ENCODE results near the gene IGF1.

IGF1 gene

DNA sequence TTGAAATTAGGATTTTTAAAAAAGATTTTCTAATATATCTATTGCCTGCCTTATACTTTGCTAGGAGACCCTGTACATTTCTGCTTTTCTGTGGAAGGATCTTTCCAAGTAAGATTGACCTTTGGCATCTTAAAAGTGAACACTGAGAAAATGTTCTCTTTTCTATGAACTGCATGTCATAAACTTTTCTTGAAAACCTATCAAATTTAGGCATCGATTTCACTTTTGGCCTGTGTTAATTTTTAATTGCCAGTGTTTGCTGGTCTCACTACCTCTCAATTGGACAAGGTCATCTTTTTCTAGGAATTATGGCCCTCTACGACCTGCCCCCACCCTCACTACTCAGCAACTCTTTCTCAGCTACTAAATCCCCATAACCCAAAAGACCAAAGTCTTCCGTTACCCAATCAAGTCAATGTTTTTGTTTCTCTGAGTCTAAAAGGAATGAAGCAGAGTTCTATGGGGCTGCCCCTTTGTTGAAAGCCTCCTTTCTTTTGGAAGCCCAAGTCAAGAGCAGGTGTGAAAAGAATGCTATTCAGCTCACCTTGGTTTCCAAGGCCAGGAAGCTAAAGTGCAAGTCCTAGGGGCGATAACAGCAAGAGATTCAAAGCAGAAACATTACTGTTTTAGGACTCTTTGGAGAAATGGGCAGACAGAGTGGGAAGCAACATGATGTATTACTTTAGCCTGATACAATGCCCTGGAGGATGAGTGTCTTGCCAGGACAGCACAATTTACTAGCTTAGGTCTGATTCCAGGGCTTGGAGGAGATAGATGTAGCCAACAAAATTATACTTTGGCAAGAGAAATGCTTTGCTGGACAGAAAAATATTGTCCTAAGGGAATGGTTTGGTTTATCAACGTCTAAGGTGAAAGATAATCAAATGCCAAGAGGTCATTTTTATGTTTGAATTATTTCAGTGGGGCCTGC lies 55.0 kb downstream of the IGF1 start:
- no peak for DNase-seq

DNA sequence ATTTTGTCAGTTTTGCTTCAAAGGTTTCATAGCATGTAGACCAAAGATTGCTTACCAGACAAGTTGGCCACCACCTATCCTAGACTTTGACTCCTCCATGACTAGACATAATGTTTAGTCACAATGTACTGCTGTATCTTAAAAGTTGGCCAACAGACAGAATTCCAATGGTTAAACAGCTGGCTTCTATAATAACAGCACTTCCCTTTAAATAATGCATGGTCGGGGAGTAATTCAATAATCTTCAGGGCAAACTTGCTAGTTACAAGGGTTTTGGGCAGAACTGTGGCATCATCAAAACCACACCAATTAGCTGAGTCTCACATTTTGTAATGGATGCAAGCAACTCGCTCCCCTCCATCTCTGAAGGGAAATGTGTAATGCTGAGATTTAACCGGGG lies 56.9 kb downstream of the IGF1 start:
- no peak for DNase-seq

DNA sequence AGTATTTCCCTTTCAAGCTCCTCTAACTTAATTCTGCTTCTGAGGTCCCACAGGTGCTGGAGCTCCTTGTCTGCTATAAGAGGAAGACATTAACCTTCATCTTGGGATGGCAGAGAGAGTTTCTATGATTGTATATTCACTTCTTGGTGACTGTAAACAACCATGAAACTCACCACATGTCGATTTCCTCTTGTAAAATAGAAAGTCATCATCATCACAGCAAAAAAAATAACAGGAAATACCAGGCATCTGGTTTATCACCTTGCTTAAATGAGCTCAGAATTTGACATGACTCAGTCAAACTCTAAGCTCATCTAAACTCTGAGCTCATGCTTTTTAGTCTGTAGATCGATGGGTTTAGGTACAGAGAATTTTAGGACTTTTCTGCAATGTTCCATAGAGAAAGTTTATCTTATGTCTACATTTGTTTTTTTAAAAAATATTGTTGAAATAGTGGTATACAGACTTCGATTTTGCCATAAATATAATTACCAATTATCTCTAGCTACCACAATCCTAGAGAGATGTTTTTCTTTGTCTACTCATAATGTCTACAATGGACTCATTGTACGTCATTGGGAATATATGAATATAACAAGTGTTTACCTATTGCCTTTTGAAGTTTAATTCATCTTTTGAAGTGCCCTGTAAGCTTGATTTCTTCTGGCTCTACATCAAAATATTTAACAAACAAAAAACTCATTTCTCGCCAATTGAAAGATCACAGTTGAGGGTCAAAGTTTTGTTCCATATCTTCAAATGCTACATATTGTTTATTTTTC lies 58.4 kb downstream of the IGF1 start:
- DNase-seq, result no peak

DNA sequence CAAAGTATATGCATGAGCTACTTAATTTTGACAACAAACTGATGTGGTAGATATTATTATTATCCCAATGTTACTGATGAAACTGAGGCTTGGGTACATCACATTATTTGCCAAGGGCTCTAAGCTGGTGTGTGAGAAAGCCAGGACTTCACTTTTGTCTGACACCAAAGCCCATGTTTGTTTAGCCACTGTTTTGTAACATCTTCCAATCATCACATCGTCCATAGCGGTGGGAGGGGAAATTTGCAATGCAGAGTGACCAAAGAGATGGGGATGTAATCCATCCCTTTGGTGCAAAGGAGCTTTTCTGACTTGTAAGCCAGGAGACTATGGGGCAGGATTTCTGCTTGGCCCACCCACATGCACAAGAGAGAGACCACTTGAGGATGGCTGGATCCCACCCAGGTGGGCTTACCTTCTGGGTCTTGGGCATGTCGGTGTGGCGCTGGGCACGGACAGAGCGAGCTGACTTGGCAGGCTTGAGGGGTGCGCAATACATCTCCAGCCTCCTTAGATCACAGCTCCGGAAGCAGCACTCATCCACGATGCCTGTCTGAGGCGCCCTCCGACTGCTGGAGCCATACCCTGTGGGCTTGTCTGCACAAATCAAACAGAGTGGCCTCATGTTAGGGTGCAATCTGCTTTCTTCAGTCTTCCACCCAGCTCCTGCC lies 61.1 kb downstream of the IGF1 start:
- DNase-seq, result no peak

DNA sequence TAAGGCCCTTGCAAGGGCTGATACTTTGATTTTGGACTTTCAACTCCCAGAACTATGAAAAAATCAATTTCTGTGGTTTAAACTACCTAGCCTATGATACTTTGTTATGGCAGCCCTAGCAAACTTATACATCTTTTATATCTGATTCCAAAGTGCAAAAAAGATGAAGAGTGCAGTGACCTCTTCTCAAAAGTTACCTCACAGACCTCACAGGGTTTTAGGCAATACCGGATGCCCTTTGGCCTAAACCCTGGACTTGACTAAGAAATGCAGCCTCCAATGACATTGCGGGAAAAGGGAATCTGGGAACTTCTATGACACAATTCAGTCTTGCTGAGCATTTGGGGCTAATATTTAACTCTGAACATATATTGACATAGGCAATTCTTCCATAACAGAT lies 63.3 kb downstream of the IGF1 start:
- DNase-seq, result no peak

DNA sequence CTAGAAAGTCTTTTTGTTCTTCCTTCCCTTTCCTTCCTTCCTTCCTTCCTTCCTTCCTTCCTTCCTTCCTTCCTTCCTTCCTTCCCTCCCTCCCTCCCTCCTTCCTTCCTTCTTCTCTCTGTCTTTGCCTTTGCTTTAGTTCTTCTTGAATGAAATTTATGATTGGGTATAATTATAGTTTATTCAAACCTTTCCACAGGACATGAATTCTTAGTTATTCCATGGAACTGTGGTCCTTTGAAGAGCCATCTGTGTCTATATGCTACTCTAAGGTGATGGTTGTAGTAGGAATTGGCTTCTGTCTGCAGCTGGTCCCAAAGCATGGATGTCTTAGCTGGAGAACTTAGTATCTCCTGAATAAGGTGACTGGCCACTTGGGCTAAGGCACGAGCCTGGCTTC lies 64.8 kb downstream of the IGF1 start:
- DNase-seq, result no peak

DNA sequence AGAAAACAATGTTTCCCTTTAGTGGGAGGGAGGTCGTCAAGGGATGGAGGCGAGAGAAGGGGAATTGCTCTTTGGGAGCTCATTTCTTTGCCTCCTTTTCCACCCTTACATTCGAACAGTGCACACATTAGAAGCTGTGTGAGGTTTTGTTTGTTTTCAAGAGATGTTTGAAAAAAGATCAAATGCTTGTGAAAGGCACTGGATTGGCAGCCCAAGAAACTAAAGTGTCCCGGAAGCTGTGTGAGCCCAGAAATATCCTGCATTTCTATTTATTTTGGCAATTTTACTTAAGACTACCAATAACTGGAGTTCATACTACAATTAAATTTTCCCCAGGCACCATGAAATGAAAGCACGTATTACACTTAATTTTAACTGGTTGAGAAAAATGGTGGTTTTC lies 67.0 kb downstream of the IGF1 start:
- no peak for DNase-seq

DNA sequence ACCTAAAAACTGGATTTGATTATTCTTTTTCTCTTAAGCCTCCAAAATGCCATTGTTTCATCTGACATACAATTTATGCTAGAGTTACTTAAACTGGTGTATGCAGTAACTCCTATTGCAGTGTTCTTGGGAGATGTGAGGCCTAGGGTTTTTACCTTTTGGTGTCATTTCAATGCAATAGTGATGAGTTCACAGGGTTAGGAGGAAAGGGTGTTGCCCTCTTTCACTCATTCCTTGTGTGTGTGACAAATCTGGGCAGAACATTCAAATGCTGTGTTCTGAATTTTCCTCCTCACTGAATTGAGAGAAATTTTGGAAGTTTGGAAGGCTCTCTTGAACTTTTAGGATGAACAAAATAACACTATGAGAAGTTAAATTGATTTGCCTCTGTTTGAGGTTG lies 69.9 kb downstream of the IGF1 start:
- DNase-seq, result no peak

DNA sequence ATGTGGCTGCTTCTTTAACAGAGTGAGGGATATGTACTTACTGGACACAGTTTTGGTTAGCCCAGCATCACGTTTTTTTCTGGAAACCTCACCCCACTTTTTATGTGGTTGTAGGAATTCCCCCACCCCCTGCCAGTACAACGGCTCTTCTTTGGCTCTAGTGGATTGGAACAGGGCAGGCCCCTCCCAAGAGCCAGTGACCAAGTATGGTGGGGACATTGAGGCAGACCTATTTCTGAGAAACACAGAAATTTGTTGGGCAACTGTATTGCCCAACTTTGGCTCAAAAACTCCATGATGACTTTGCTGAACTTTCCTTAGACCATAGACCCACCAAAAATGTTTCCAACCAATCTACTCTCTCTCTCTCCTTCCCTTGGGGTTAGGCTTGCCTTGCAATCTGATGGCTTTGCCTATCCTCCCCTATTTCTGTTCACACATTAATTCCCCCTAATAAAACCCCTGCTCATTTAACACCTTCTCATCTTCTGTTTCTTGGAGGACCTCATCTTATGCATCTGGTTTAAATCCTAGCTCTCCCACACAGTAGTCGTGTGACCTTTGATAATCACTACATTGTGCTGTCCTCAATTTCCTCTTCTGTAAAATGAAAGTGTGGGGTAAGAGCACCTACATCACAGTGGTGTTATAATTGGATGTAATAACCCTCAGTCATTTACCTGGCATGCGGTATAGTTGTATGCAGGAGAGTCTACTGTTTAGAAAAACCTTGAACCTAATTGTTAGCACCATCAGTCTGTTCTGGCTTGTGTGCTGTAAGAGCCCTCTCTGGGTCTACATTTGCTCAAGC lies 71.7 kb downstream of the IGF1 start:
- DNase-seq, result no peak

DNA sequence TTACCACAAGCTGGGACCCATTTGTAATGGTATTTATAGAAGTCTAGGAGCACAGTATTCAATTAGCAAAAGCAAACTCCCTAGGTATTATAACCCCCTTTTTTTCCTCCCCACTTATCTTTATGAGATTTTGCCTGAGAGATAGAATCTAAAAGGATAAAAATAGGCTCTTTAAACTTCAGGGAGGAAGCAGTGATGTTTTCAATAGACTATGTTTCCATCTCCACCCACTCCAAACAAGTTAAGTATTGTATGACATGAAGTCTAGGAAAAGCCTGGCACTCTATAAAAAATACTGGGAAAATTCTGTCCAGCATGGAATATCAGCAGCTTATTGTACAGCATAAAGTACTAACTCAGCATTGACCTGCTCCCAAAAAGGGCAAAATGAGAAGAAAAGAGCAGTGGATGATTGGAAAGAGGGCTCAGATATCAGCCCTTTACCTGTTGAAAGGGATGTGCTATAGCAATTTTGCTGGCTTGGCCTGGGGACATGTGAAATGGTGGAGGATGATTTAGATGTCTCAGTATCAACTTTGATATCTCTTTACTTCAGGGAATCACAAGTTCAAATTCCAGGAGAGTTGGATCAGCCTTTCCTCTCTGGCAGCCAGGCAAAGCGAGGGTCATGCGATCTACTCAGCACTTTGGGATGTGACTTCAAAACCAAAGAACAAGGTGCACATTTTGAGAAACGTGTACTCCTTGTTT lies 72.4 kb downstream of the IGF1 start:
- no peak for DNase-seq

DNA sequence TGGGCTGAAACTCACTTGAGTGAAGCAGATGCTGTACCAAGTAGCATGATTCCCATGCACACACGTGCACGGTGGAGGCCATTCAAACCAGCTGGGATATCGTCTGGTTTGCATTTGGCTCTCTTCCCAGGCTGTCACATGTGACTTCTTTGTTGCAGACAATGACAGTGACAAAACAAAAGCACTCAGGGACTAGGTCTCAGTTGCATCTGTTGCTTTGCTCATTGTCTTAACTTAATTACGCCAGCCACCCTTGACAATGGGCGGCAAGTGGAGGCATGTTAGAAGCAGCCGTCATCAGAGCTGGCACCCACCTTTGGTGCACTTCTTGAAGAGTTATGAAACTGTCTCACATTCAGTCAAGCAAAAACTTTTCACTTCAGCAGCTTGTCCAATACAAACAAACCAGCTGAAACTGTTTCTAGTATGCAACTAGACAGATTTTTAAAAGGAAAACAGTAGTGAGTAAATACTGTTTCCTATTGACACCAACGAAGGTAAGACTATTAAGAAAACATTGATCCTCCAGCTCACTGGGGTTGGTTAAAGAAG lies 74.3 kb downstream of the IGF1 start:
- DNase-seq, result peak; percentile 57 to 60

DNA sequence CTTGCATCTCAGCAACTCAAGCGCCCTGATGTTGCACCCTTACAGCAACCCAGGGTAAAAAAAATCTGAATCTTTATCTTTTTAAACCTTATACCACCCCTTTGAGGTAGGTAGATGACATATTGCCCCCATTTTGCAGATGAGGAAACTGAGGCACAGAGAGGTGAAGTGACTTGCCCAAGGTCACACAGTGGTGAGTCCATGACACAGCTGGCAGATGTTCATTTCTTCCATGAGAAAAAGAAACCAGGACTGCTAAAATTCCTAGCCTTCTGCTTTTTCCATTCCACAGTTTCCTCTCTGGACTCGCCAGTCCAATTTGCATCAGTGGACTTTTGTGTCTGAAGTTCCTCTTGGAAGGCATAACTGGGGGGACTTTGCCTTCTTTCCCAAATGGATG lies 79.3 kb downstream of the IGF1 start:
- DNase-seq, result no peak

DNA sequence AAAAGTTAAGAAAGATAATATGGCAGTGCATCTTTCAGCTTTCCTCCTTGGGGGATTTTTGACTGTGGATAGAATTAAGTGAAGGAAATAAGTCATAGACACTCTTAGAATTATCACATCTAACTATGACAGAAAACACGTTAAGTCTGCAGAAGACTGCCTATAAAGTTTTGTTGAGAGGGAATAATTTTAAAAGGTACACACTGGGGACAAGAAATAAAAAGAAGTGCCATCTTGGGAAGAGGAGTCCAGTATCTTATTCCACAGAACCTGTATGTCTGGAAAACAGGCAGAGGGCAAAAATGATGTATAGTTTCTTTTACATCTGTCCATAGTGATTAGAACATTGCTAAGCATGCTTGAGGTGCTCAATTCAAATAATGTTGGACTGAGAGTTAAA lies 80.7 kb downstream of the IGF1 start:
- no peak for DNase-seq

DNA sequence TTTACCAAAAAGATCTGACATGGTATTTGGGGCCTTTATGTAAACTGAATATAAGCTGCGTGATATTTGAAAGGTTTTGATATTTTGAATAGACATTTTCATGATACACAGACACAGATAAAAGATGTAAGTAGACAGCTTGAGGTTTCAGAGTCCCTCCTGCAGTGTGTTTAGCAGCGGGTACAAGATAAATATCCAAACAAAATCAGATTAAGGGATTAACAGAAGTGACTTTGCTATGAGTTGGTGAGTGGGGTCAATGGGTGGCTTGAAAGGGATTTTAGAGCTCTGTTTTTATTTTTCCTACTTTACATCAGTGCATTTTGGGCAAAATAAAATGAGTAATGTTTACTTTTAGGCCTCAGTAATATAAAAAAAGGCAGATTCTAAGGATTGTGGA lies 84.1 kb downstream of the IGF1 start:
- no peak for DNase-seq

DNA sequence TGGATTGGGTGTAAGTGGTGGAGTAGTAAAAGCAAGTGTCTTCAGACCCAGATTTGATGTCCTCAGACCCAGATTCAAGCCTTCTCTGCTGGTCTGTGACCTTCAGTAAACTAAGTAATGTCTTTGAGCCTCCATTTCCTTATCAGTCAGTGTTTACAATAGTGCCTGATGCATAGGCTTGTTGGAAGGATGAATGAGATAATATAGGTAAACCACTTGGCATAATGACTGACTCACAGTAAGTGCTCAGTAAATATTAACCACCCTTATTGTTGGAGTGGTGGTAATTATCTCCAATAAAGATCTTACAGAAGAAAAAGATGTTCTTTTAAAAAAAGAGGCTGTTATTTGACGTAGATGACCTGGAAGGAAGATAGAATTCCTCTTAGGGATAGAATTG lies 86.2 kb downstream of the IGF1 start:
- no peak for DNase-seq

DNA sequence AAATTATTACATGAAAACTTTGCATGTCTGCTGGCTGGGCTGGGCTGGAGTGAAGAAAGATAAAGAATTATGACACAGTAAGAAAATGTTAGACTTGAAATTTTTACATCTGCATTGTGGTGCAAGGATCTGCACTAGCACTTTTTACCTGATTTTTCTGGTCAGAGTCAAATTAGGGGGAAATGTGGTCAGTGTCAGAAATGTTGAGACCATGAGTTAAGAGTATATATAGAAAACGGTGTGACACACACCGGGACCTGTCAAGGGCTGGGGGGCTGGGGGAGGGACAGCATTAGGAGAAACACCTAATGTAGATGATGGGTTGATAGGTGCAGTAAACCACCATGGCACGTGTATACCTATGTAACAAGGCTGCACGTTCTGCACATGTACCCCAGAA lies 90.3 kb downstream of the IGF1 start:
- DNase-seq, result no peak

DNA sequence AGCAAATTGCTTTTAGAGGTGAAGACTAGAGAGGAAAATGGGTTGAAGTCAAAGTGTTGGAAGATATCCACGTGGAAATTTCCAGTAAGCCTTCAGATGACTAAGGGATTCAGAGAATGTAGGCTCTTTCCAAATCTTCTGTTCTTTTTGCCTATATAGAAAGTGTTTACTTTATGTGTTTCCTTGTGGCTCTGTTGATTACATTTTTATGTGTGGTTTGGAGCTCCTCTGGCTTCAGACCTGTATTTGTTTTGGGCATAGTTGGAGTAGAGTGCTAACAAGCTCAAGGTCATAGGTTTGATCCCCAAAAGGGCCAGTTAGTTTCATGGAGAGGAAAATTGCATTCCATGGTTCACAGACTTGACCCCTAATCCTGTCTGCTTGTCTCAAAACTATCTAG lies 91.9 kb downstream of the IGF1 start:
- no peak for DNase-seq

DNA sequence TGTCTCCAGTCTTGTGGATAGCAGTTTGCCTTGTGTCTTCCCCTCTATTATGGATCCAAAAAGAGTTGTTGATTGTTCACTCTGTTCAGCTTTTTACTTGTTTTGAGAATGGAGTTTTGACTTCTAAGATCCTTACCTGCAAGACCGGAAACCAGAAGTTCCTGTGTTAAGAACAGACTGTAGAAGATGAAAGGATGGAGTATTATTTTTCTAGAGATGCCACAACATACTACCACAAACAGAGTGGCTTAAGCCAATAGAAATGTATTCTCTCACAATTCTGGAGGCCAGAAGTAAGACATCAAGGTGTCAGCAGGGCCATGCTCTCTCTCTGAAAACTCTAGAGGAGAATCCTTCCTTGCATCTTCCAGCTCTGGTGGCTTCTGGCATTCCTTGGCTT lies 95.0 kb downstream of the IGF1 start:
- DNase-seq, result no peak

DNA sequence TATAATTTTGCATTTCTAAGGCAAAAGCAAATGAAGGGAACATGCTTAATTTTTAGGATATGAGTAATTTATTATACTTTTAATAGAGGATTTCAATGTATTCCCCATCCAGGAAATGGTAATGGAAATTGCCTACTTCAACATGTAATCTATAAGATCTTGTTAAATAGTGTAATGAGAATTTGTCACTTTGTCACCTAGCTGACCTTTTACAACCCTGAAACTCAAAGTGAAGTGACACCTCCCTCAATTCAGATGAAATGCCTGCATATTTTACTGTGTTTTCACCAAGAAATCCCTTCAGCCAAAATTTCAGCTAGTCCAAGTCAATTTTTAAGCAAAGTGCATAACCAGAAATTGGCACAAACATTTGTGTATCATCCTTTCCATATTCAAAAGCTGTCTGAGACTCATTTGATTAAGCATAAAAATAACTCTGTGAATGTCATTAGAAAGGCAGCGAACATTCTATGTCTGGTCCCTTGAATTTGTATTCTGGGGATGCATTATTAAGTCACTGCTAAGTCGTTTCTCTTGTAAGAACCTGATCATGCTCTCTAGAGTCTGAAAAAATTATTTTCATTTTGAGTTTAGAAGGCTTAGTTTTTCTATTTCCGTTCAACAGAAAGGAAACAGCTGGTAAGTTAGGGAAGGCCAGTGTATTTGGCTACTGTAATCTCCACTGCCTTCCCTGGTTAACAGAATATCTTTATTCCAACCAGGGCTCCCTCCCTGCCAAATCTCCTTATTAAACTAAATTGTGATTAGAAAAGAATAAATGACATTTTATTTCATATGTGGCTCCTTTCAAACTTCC lies 100.8 kb downstream of the IGF1 start:
- no peak for DNase-seq

DNA sequence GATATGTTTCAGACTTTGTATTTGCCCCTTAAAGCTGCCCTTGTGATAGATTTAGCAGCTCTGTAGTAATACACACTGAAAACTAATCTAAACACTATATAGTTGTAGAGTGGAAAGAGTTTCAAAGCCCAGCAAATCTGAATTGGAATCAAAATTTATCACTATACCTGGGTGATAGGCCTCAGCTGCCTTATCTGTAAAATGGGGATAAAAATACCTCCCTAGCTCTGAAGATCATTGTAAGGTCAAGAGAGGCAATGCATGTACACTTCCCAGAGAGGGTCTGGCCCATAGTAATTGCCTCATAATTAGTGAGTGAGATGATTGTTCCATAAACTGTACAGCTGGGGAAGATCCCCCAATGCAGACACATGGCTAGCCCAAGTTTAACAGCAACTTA lies 103.6 kb downstream of the IGF1 start:
- no peak for DNase-seq

DNA sequence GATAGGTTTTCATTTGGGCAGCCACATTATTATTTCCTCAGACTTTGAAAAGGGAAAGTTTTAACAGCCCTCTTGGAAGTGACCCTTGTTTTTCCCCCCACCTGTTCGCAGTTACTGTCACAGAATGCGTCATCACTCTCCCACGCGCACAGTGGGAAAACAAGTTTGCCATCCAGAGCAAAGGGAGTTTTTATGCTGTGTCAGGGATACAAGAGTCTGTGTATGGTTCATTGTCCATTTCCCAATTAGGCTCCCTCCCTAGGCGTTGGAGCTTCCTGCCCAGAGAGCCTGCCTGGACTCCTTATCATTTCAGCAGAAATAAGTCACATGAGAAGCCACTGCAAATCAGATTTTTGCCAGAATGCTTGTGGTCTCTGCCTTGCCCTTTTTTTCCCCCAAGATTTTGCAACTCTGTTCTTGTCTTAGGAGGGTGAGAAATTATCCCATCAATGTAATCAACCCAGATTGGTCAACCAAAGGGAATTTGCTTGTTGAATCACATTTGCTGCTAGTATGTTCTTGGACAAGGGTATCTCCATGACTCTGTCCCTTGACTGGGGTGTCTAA lies 104.1 kb downstream of the IGF1 start:
- DNase-seq, result no peak

All from hippocampal formation (tissue), 2 donors.